ENCODE measurements around the gene KCNC1. TPM values are rescaled to one million over a fixed set of nuclear protein-coding genes. Genes with fewer than 3 reads are reported as not detected.

The KCNC1 gene
- total RNA-seq, 1 experiment from 2014 or later, result 0.04 TPM

DNA sequence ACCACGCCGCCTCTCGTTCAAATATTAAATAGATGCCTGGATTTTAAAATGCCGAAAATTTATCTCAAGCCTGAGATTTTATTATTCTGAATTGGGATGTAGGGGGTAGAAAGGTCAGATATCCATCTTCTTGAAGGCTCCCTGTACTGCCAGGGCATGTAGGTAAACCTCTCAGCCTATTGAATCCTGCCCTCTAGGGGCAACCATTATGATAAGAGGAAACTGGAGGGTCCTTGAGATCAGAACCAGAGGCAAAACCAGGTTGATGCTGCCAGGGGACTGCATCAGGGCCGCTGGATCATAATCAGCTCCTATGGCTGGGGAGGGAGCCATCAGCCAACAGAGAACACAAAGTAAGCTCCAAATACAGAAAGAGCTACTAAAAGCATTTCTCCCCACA, 92.4 kb downstream of the KCNC1 start:
- Histone ChIP-seq H2AFZ (ENCODE audit: low read length) (no peak overlapping the region), H2BK5ac (ENCODE audit: insufficient read length, low read length) (no peak overlapping the region), H3K4me2 (ENCODE audit: insufficient read depth, insufficient read length, low read length) (no peak overlapping the region), H4K5ac (ENCODE audit: insufficient read length, low read depth, low read length) (no peak overlapping the region), H3K56ac (ENCODE audit: insufficient read length, low read depth, low read length) (no peak overlapping the region), H3T11ph (ENCODE audit: low read length) (no peak overlapping the region), H3K4ac (ENCODE audit: low read depth, low read length) (no peak overlapping the region), H2BK20ac (ENCODE audit: low read depth, low read length, poor library complexity, severe bottlenecking) (no peak overlapping the region), H3K14ac (ENCODE audit: insufficient read depth, low read length) (no peak overlapping the region), H4K91ac (ENCODE audit: insufficient read length, low read depth, low read length) (no peak overlapping the region), H2BK120ac (ENCODE audit: low read depth, low read length, poor library complexity, severe bottlenecking) (no peak overlapping the region), H3K18ac (ENCODE audit: insufficient read length, low read depth, low read length) (no peak overlapping the region), H3K9me3 (ENCODE audit: control insufficient read depth, low read depth, low read length) (no peaks in the 10 kb centered on the region), H3K27me3 (ENCODE audit: insufficient read depth, low read length) (no peaks in the 10 kb centered on the region), H3K23ac (ENCODE audit: insufficient read length, low read depth, low read length) (no peak overlapping the region), H2BK15ac (ENCODE audit: low read depth, low read length) (no peak overlapping the region), H3K4me1 (ENCODE audit: insufficient read depth, low read length) (no peaks in the 10 kb centered on the region; the same call in 1 of the 2 replicates), H2AK5ac (ENCODE audit: insufficient read length, low read length) (no peak overlapping the region), H2BK12ac (ENCODE audit: insufficient read length, low read depth, low read length) (no peak overlapping the region), H3K23me2 (ENCODE audit: insufficient read length, low read depth, low read length, poor library complexity, severe bottlenecking) (no peaks in the 10 kb centered on the region), H4K8ac (replicated peaks; ENCODE audit: insufficient read length, low read depth, low read length) (no peak overlapping the region), H3K79me2 (ENCODE audit: insufficient read depth, low read length) (no peaks in the 10 kb centered on the region), H3K79me1 (ENCODE audit: insufficient read depth, low read depth, low read length, poor library complexity, severe bottlenecking) (no peaks in the 10 kb centered on the region), H3K27ac (ENCODE audit: insufficient read length, low read depth, low read length) (no peak overlapping the region), H3K9ac (ENCODE audit: extremely low read depth, insufficient read length, low read length) (no peak overlapping the region), H4K20me1 (ENCODE audit: control insufficient read depth, insufficient read depth, insufficient read length) (no peaks in the 10 kb centered on the region)
- no peak for DNase-seq
- H3K4me3 Mint-ChIP-seq, result no peak overlapping the region
- WGBS (ENCODE audit: extremely low coverage, insufficient read length, low lambda C conversion rate), result no CpG with 5 or more reads among the region's 5 CpGs
- peaks cover 10 to 13% of the 10 kb centered on the region in 2 experiments for H3K4me1 Mint-ChIP-seq
- H3K36me3 Mint-ChIP-seq (ENCODE audit: insufficient read depth in 1 of 3, low read depth in 3 of 3), result no peaks in the 10 kb centered on the region
- TF ChIP-seq CTCF (conservative IDR thresholded peaks at IDR 0.05), result peak; percentile 67
- H3K9me3 Mint-ChIP-seq, result no peaks in the 10 kb centered on the region
- peak overlapping the region in 1 of 3 experiments; percentile 67; a peak in 1 of 7 replicates for H3K27ac Mint-ChIP-seq
- no peaks in the 10 kb centered on the region; the same call in 1 of the 2 replicates for H3K27me3 Mint-ChIP-seq (ENCODE audit: low read depth)
